ENCODE data around the gene GSN.

- TF ChIP-seq POLR2A (IDR thresholded peaks at IDR 0.05; ENCODE audit: control extremely low read depth in 1 of 2, low read depth in 2 of 2, low read length in 2 of 2) (no peak), SIN3A (conservative IDR thresholded peaks at IDR 0.05 in 1 of 2, IDR thresholded peaks at IDR 0.05 in 1 of 2; ENCODE audit: low read depth in 1 of 2, low read length in 2 of 2) (no peak), JUND (IDR thresholded peaks at IDR 0.05; ENCODE audit: low read length) (no peak), PHF8 (conservative IDR thresholded peaks at IDR 0.05; ENCODE audit: low read depth, low read length) (no peak), TAF1 (IDR thresholded peaks at IDR 0.05; ENCODE audit: low read depth, low read length) (no peak), NANOG (IDR thresholded peaks at IDR 0.05; ENCODE audit: insufficient read depth, low read depth, low read length, poor library complexity, severe bottlenecking) (no peak), BACH1 (IDR thresholded peaks at IDR 0.05; ENCODE audit: low read length) (no peak), USF2 (IDR thresholded peaks at IDR 0.05; ENCODE audit: low read length) (no peak), POLR2AphosphoS5 (IDR thresholded peaks at IDR 0.05; ENCODE audit: low read depth, low read length) (no peak), EZH2 (IDR thresholded peaks at IDR 0.05; ENCODE audit: low read depth, low read length, severe bottlenecking) (no peak), TBP (IDR thresholded peaks at IDR 0.05; ENCODE audit: low read depth, low read length) (no peak), CTCF (IDR thresholded peaks at IDR 0.05; ENCODE audit: control extremely low read depth in 1 of 3, insufficient read depth in 1 of 3, low read depth in 1 of 3, low read length in 3 of 3) (no peak), GABPA (IDR thresholded peaks at IDR 0.05; ENCODE audit: borderline replicate concordance, insufficient read depth, low read length) (no peak)
Observed at GRCh38 chr9:121308765-121309164, 40.8 kb downstream of the GSN start.

All from H1 (cell line).